Measurements from ENCODE around the gene PLOD3. TPM values are rescaled to one million over a fixed set of nuclear protein-coding genes. Genes with fewer than 3 reads are reported as not detected.

Gene PLOD3
- total RNA-seq, 1 donor from 2014 or later: 161 TPM

GRCh38 chr7:101223528-101223927 is 6.1 kb upstream of the PLOD3 start:
- H3K4me1 Mint-ChIP-seq (ENCODE audit: low read depth, unreplicated experiment): peaks cover 10% of the 10 kb centered on the region
- FAIRE-seq: no peak
- DNase-seq (ENCODE audit: low read depth): no peak

GRCh38 chr7:101222275-101222830 is 5.0 kb upstream of the PLOD3 start:
- no peak overlapping the region for H3K4me3 ChIP-seq (ENCODE audit: insufficient read depth, low read depth, low read length)
- H4K20me1 ChIP-seq (ENCODE audit: insufficient read depth, low read length): peaks cover 42% of the 10 kb centered on the region
- H3K9me3 ChIP-seq (ENCODE audit: insufficient read depth, low read depth, low read length): no peaks in the 10 kb centered on the region
- TF ChIP-seq CTCF (IDR thresholded peaks at IDR 0.05; ENCODE audit: insufficient read depth, low read depth, low read length): no peak
- TF ChIP-seq EZH2 (IDR thresholded peaks at IDR 0.05; ENCODE audit: insufficient read depth, low read length): no peak
- no peak overlapping the region for H3K27ac ChIP-seq (ENCODE audit: low read depth, low read length)
- H3K36me3 ChIP-seq (ENCODE audit: insufficient read depth, low read length): peaks cover 12% of the 10 kb centered on the region
- no peak overlapping the region for H3K9ac ChIP-seq (ENCODE audit: low read length)
- FAIRE-seq (no peak), DNase-seq (ENCODE audit: low read depth) (no peak)
- H3K27me3 ChIP-seq (ENCODE audit: insufficient read depth, low read length): no peaks in the 10 kb centered on the region
- H2AFZ ChIP-seq (ENCODE audit: low read depth, low read length): no peak overlapping the region
- Mint-ChIP-seq H3K27ac (ENCODE audit: unreplicated experiment) (no peak overlapping the region), H3K36me3 (ENCODE audit: low read depth, unreplicated experiment) (peaks cover 19% of the 10 kb centered on the region), H3K4me1 (ENCODE audit: low read depth, unreplicated experiment) (peaks cover 10% of the 10 kb centered on the region), H3K9me3 (ENCODE audit: unreplicated experiment) (no peaks in the 10 kb centered on the region), H3K4me3 (ENCODE audit: unreplicated experiment) (no peak overlapping the region), H3K27me3 (ENCODE audit: low read depth, unreplicated experiment) (no peaks in the 10 kb centered on the region)
- H3K79me2 ChIP-seq (ENCODE audit: insufficient read depth, low read length): peaks cover 46% of the 10 kb centered on the region
- no peak overlapping the region for H3K4me2 ChIP-seq (ENCODE audit: low read length)
- H3K4me1 ChIP-seq (ENCODE audit: insufficient read depth, low read length): no peaks in the 10 kb centered on the region

More at GRCh38 chr7:101223528-101223927, 6.1 kb upstream of the PLOD3 start:
- Mint-ChIP-seq H3K36me3 (ENCODE audit: low read depth, unreplicated experiment) (peaks cover 19% of the 10 kb centered on the region), H3K9me3 (ENCODE audit: unreplicated experiment) (no peaks in the 10 kb centered on the region), H3K27ac (ENCODE audit: unreplicated experiment) (no peak overlapping the region), H3K4me3 (ENCODE audit: unreplicated experiment) (no peak overlapping the region), H3K27me3 (ENCODE audit: low read depth, unreplicated experiment) (no peaks in the 10 kb centered on the region)
- Histone ChIP-seq H3K27me3 (ENCODE audit: insufficient read depth, low read length) (no peaks in the 10 kb centered on the region), H3K79me2 (ENCODE audit: insufficient read depth, low read length) (peaks cover 41% of the 10 kb centered on the region), H3K36me3 (ENCODE audit: insufficient read depth, low read length) (peaks cover 12% of the 10 kb centered on the region), H3K4me1 (ENCODE audit: insufficient read depth, low read length) (no peaks in the 10 kb centered on the region), H3K4me3 (ENCODE audit: insufficient read depth, low read depth, low read length) (no peak overlapping the region), H3K27ac (ENCODE audit: low read depth, low read length) (no peak overlapping the region), H2AFZ (ENCODE audit: low read depth, low read length) (no peak overlapping the region), H3K9me3 (ENCODE audit: insufficient read depth, low read depth, low read length) (no peaks in the 10 kb centered on the region), H3K4me2 (ENCODE audit: low read length) (no peak overlapping the region), H4K20me1 (ENCODE audit: insufficient read depth, low read length) (peaks cover 42% of the 10 kb centered on the region), H3K9ac (ENCODE audit: low read length) (no peak overlapping the region)
- TF ChIP-seq EZH2 (IDR thresholded peaks at IDR 0.05; ENCODE audit: insufficient read depth, low read length) (no peak), CTCF (IDR thresholded peaks at IDR 0.05; ENCODE audit: insufficient read depth, low read depth, low read length) (no peak)

GRCh38 chr7:101220295-101220694 is 2.9 kb upstream of the PLOD3 start:
- no peaks in the 10 kb centered on the region for H3K9me3 Mint-ChIP-seq (ENCODE audit: unreplicated experiment)
- peak overlapping the region; percentile 54 for H3K4me3 Mint-ChIP-seq (ENCODE audit: unreplicated experiment)
- peaks cover 16% of the 10 kb centered on the region for H3K4me1 Mint-ChIP-seq (ENCODE audit: low read depth, unreplicated experiment)
- Histone ChIP-seq H2AFZ (ENCODE audit: low read depth, low read length) (no peak overlapping the region), H3K9me3 (ENCODE audit: insufficient read depth, low read depth, low read length) (no peaks in the 10 kb centered on the region), H3K4me3 (ENCODE audit: insufficient read depth, low read depth, low read length) (no peak overlapping the region), H3K4me2 (ENCODE audit: low read length) (no peak overlapping the region), H3K36me3 (ENCODE audit: insufficient read depth, low read length) (peaks cover 15% of the 10 kb centered on the region), H3K27me3 (ENCODE audit: insufficient read depth, low read length) (no peaks in the 10 kb centered on the region), H3K9ac (ENCODE audit: low read length) (no peak overlapping the region), H3K27ac (ENCODE audit: low read depth, low read length) (no peak overlapping the region), H3K79me2 (ENCODE audit: insufficient read depth, low read length) (peaks cover 66% of the 10 kb centered on the region), H3K4me1 (ENCODE audit: insufficient read depth, low read length) (peaks cover 16% of the 10 kb centered on the region), H4K20me1 (ENCODE audit: insufficient read depth, low read length) (peaks cover 55% of the 10 kb centered on the region)
- H3K36me3 Mint-ChIP-seq (ENCODE audit: low read depth, unreplicated experiment): peaks cover 18% of the 10 kb centered on the region
- FAIRE-seq (no peak), DNase-seq (ENCODE audit: low read depth) (no peak)
- no peaks in the 10 kb centered on the region for H3K27me3 Mint-ChIP-seq (ENCODE audit: low read depth, unreplicated experiment)
- TF ChIP-seq EZH2 (IDR thresholded peaks at IDR 0.05; ENCODE audit: insufficient read depth, low read length) (no peak), CTCF (IDR thresholded peaks at IDR 0.05; ENCODE audit: insufficient read depth, low read depth, low read length) (no peak)
- no peak overlapping the region for H3K27ac Mint-ChIP-seq (ENCODE audit: unreplicated experiment)
